T-helper 1 cell treated with Interleukin-12 subunit alpha and Interleukin-12 subunit beta and Interleukin-4 antibody, amounts not matched to agents 30 μg/mL and 1 μg/mL, for 36 hours (primary cell): ENCODE measurements around the gene SPPL2A.
"Not testable (repeated sequence)": the region's sequence is repeated elsewhere in the genome, so short reads cannot be mapped to it uniquely, and the experiment has no call there.

Source experiments
- H3K27ac Mint-ChIP-seq: one replicate; pipeline ENCODE4 v1.8.0; 2021; ENCODE audit warnings: mild to moderate bottlenecking, mixed read lengths
- H3K27me3 Mint-ChIP-seq: one replicate; pipeline ENCODE4 v1.8.0; 2021; ENCODE audit warnings: low read depth, mixed read lengths
- H3K36me3 Mint-ChIP-seq: one replicate; pipeline ENCODE4 v1.8.0; 2021; ENCODE audit warnings: low read depth, mixed read lengths
- H3K4me1 Mint-ChIP-seq: one replicate; pipeline ENCODE4 v1.8.0; 2021; ENCODE audit warnings: low read depth, mixed read lengths
- H3K4me3 Mint-ChIP-seq: one replicate; pipeline ENCODE4 v1.8.0; 2021; ENCODE audit warnings: mild to moderate bottlenecking, moderate library complexity, mixed read lengths
- H3K9me3 Mint-ChIP-seq: one replicate; pipeline ENCODE4 v1.8.0; 2021; ENCODE audit warnings: mixed read lengths

SPPL2A gene

DNA sequence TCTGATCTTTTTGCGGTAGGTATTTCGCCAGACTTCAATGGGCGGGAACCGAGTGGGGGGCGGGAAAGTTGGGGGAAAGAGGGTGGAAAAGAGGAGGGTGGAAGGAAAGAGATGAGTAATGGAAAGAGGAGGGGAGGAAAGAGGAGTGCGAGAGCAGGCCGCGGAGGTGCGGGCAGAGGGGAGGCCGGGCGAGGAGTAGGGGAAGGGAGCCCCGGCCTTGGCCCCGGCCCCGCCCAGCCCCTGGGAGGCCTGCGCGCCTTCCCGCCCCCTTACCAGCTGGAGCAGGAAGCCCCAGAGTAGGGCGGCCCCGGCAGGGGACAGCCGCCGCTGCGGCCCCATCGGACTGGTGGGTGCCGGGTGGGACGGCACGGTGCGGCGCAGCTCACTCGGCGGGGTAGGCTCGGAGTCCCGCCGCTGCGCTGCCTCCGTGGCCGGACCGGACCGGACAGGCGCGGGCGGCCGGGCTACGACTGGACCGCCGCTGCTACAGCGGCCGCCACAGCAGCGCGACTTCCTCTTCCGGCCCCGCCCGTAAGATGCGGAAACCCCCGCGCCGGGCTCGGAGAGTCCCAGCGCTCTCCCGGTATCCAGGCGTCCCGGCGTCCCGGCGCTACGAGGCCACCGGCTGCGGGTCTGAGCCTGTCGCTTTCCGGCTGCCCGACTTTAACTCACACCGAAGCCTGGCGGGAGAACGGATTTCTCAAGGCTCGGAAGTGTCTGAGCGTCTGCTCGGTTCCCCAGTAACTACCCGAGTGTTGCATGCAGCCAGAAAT, at the start of gene SPPL2A:
SPPL2A (minus strand) TSS at position 512 of the 773 bp plus-strand sequence; CDS start at position 339, 173 bp downstream.
- Mint-ChIP-seq H3K27ac (peak within 1 kb of the TSS; percentile 93), H3K4me3 (peak within 1 kb of the TSS; percentile 93), H3K27me3 (no peaks in the 10 kb centered on the region), H3K9me3 (no peaks in the 10 kb centered on the region), H3K36me3 (peaks cover 14% of the 10 kb centered on the region), H3K4me1 (peaks cover 30% of the 10 kb centered on the region)

DNA sequence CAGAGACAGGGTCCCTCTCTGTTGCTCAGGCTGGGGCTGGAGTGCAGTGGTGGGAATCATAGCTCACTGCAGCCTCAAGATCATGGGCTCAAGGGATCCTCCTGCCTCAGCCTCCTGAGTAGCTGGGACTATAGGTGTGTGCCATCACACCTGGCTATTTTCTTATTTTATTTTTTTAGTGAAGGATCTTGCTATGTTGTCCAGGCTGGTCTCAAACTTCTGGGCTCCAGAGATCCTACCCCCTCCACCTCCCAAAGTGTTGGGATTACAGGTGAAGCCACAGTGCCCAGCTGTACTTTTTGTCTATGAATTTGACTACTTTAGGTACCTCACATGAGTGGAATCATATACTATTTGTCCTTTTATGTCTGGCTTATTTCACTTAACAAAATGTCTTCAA, 49.1 kb upstream of the SPPL2A start:
- no peaks in the 10 kb centered on the region for H3K9me3 Mint-ChIP-seq
- H3K27ac Mint-ChIP-seq: no peak overlapping the region
- no peaks in the 10 kb centered on the region for H3K4me1 Mint-ChIP-seq
- H3K36me3 Mint-ChIP-seq: no peaks in the 10 kb centered on the region
- no peak overlapping the region for H3K4me3 Mint-ChIP-seq
- H3K27me3 Mint-ChIP-seq: peaks cover 23% of the 10 kb centered on the region

DNA sequence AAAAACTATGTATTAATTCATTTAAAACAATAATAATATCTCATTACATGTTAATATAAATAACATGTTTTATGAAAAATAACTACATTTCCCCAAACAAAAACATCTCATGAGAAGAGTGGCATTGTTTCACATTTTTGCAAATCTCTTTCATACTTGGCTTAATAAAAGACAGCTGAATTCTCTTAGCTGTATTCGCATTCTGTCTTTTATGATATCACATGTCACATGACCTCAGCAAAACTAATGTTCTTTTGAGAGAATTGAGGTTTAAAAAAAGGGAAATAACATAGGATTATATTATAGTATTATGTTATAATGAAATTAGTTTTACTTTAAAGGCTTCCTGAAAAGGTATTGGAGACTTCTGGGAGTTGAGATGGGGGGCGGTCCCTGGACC, 48.4 kb upstream of the SPPL2A start:
- no peaks in the 10 kb centered on the region for H3K36me3 Mint-ChIP-seq
- no peaks in the 10 kb centered on the region for H3K4me1 Mint-ChIP-seq
- no peak overlapping the region for H3K4me3 Mint-ChIP-seq
- peaks cover 22% of the 10 kb centered on the region for H3K27me3 Mint-ChIP-seq
- H3K27ac Mint-ChIP-seq: no peak overlapping the region
- no peaks in the 10 kb centered on the region for H3K9me3 Mint-ChIP-seq

GRCh38 chr15:50813089-50813488, 47.6 kb upstream of the SPPL2A start:
- Mint-ChIP-seq H3K4me3 (no peak overlapping the region), H3K4me1 (no peaks in the 10 kb centered on the region), H3K27ac (no peak overlapping the region), H3K27me3 (peaks cover 24% of the 10 kb centered on the region), H3K36me3 (no peaks in the 10 kb centered on the region), H3K9me3 (no peaks in the 10 kb centered on the region)

GRCh38 chr15:50812181-50812506, 46.6 kb upstream of the SPPL2A start:
- H3K9me3 Mint-ChIP-seq, H3K27ac Mint-ChIP-seq, H3K4me1 Mint-ChIP-seq, H3K4me3 Mint-ChIP-seq, H3K36me3 Mint-ChIP-seq: not testable (repeated sequence)
- H3K27me3 Mint-ChIP-seq: peaks cover 20% of the 10 kb centered on the region

DNA sequence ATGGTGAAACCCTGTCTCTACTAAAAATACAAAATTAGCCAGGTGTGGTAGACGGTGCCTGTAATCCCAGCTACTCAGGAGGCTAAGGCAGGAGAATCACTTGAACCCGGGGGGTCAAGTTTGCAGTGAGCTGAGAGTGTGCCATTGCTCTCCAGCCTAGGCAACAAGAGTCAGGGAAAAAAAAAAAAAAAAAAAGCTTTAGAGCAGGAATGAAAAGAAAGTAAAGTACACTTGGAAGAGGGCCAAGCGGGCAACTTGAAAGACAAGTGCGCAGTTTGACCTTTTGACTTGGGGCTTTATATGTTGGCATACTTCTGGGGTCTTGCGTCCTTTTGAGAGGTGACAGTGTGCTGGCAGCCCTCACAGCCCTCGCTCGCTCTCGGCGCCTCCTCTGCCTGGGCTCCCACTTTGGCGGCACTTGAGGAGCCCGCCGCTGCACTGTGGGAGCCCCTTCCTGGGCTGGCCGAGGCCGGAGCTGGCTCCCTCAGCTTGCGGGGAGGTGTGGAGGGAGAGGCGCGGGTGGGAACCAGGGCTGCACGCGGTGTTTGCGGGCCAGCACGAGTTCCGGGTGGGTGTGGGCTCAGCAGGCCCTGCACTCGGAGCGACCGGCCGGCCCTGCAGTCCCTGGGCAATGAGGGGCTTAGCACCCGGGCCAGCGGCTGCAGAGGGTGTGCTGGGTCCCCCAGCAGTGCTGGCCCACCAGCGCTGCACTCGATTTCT, 46.1 kb upstream of the SPPL2A start:
- peaks cover 16% of the 10 kb centered on the region for H3K27me3 Mint-ChIP-seq
- H3K27ac Mint-ChIP-seq, H3K4me1 Mint-ChIP-seq, H3K4me3 Mint-ChIP-seq, H3K36me3 Mint-ChIP-seq, H3K9me3 Mint-ChIP-seq: not testable (repeated sequence)

GRCh38 chr15:50810128-50810527, 44.6 kb upstream of the SPPL2A start:
- Mint-ChIP-seq H3K36me3 (no peaks in the 10 kb centered on the region), H3K9me3 (no peaks in the 10 kb centered on the region), H3K4me1 (no peaks in the 10 kb centered on the region)

GRCh38 chr15:50808728-50809127, 43.2 kb upstream of the SPPL2A start:
- no peaks in the 10 kb centered on the region for H3K36me3 Mint-ChIP-seq
- no peak overlapping the region for H3K27ac Mint-ChIP-seq
- no peak overlapping the region for H3K4me3 Mint-ChIP-seq
- peaks cover 12% of the 10 kb centered on the region for H3K27me3 Mint-ChIP-seq
- no peaks in the 10 kb centered on the region for H3K4me1 Mint-ChIP-seq
- H3K9me3 Mint-ChIP-seq: no peaks in the 10 kb centered on the region

More at GRCh38 chr15:50810128-50810527, 44.6 kb upstream of the SPPL2A start:
- H3K27me3 Mint-ChIP-seq: peaks cover 16% of the 10 kb centered on the region
- no peak overlapping the region for H3K27ac Mint-ChIP-seq
- H3K4me3 Mint-ChIP-seq: no peak overlapping the region

DNA sequence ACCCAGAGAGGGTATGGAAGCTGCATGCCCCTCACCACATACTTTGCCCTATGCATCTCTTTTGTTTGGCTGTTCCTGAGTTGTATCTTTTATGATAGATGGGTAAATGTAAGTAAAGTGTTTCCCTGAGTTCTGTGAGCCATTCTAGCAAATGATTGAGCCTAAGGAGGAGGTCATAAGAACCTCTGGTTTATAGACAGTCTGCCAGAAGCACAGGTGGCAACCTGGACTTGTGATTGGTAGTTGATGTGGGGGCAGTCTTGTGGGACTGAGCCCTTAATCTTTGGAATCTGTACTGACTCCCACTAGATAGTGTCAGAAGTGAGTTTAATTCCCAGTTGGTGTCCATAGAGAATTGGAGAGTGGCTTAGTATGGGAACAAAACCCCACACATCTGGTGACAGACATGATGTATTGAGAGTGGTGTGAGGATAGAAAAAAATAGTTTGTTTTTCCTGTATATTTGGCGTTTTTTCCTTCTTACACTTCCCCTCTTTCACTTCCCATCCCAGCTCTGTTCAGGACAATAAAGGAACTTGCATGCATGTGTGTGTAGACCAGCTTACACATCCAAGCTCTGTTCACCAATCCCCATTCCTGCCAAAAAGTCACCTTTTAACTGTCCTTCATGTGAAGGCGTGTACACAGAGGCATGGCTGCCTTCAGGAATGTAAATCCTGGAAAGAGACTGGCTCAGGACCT, 38.1 kb upstream of the SPPL2A start:
- peaks cover 2% of the 10 kb centered on the region for H3K27me3 Mint-ChIP-seq
- no peak overlapping the region for H3K4me3 Mint-ChIP-seq
- no peaks in the 10 kb centered on the region for H3K36me3 Mint-ChIP-seq
- no peaks in the 10 kb centered on the region for H3K9me3 Mint-ChIP-seq
- no peaks in the 10 kb centered on the region for H3K4me1 Mint-ChIP-seq
- no peak overlapping the region for H3K27ac Mint-ChIP-seq

GRCh38 chr15:50800715-50801114, 35.2 kb upstream of the SPPL2A start:
- Mint-ChIP-seq H3K9me3 (no peaks in the 10 kb centered on the region), H3K27me3 (no peaks in the 10 kb centered on the region)

DNA sequence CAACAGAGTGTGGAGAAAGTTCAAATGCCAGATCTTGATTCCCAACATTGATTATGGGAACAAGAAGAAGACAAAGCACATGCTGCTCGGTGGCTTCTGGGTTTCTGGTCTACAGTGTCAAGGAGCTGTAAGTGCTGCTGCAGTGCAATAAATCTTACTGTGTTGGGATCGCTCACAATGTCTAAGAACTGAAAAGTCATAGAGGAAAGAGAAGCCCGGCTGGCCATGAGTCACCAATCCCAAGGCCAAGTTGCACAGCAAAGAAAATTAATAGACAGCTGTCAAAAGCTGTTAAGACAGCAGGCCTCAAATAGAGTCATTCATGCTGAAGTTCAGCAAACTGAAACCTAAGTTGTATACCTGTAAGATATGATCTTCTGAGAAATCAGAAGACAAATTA, 33.2 kb upstream of the SPPL2A start:
- no peaks in the 10 kb centered on the region for H3K4me1 Mint-ChIP-seq
- H3K27ac Mint-ChIP-seq: no peak overlapping the region

More at GRCh38 chr15:50800715-50801114, 35.2 kb upstream of the SPPL2A start:
- Mint-ChIP-seq H3K27ac (no peak overlapping the region), H3K4me3 (no peak overlapping the region), H3K36me3 (no peaks in the 10 kb centered on the region), H3K4me1 (no peaks in the 10 kb centered on the region)

GRCh38 chr15:50797926-50798325, 32.4 kb upstream of the SPPL2A start:
- no peaks in the 10 kb centered on the region for H3K27me3 Mint-ChIP-seq
- H3K4me3 Mint-ChIP-seq: no peak overlapping the region
- H3K9me3 Mint-ChIP-seq: no peaks in the 10 kb centered on the region
- H3K36me3 Mint-ChIP-seq: no peaks in the 10 kb centered on the region
- H3K4me1 Mint-ChIP-seq: no peaks in the 10 kb centered on the region
- H3K27ac Mint-ChIP-seq: no peak overlapping the region

More for the DNA sequence above, 33.2 kb upstream of the SPPL2A start:
- no peaks in the 10 kb centered on the region for H3K27me3 Mint-ChIP-seq
- no peaks in the 10 kb centered on the region for H3K36me3 Mint-ChIP-seq
- H3K4me3 Mint-ChIP-seq: no peak overlapping the region
- no peaks in the 10 kb centered on the region for H3K9me3 Mint-ChIP-seq

- Mint-ChIP-seq H3K36me3 (no peaks in the 10 kb centered on the region), H3K4me3 (no peak overlapping the region), H3K27me3 (peaks cover 1% of the 10 kb centered on the region), H3K9me3 (no peaks in the 10 kb centered on the region), H3K27ac (no peak overlapping the region), H3K4me1 (no peaks in the 10 kb centered on the region)
These were observed 26.0 kb upstream of the SPPL2A start for GRCh38 chr15:50791486-50791885.

DNA sequence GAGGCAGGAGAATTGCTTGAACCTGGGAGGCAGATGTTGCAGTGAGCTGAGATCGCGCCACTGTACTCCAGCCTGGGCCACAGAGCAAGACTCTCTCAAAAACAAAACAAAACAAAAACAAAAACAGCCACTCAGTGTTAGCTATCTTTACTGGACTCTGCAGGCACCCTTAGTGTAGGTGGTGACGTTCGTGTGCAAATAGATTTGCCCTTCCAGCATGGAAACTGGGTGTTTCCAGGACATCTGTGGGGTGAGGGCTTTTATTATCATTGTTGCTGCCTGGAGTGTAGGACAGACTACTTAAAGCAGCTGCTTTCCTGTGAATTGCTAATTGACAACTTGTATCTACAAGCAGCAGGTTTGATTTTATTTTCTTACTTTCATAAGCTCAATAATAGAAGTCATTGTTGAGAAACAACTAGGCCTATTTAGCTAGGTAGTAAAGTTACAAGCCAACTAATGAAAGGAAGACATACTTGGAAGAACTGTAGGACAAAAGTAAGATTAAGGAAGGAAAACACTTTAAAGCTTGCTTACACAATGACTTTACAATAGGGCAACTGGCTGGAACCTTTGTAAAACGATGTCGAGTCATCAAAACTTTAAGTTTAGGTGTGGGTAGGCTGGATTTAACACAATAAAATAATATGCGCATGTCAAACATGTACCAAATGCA, 25.4 kb upstream of the SPPL2A start:
- H3K4me1 Mint-ChIP-seq: no peaks in the 10 kb centered on the region
- no peaks in the 10 kb centered on the region for H3K36me3 Mint-ChIP-seq
- no peaks in the 10 kb centered on the region for H3K9me3 Mint-ChIP-seq
- H3K27me3 Mint-ChIP-seq: peaks cover 5% of the 10 kb centered on the region
- H3K4me3 Mint-ChIP-seq: no peak overlapping the region
- H3K27ac Mint-ChIP-seq: no peak overlapping the region
